Body of pancreas (tissue), 4 donors: ENCODE measurements around the gene ARHGDIA. TPM values are rescaled to one million over a fixed set of nuclear protein-coding genes. Genes with fewer than 3 reads are reported as not detected.
"Not testable (repeated sequence)": the region's sequence is repeated elsewhere in the genome, so short reads cannot be mapped to it uniquely, and the experiment has no call there.

Experiments
- ATAC-seq: fragments of 150-250 bp; one replicate; pipeline ENCODE4 v1.9.1; 2016
- DNase-seq, 4 donors: peaks; one replicate each; pipeline ENCODE4 v3.0.0-alpha.2; 2019
- H3K27ac ChIP-seq, 4 donors: fragments of 200-600 bp; sonication (generic); 1 replicate in 3 of 4; 2 replicates in 1 of 4; pipeline versions ENCODE4 v1.5.1 to v1.6.1; 2016 to 2019; ENCODE audit warnings: mild to moderate bottlenecking in 1 of 4, mixed read lengths in 1 of 4, moderate library complexity in 1 of 4
- H3K27me3 ChIP-seq, 2 donors: fragments of 200-600 bp; sonication (generic); one replicate each; pipeline ENCODE4 v1.6.0; 2016; ENCODE audit warnings: mild to moderate bottlenecking in 1 of 2
- H3K36me3 ChIP-seq, 2 donors: fragments of 200-600 bp; sonication (generic); replicated peaks in 1 of 2; 2 replicates each; pipeline ENCODE4 v1.5.1; 2016; ENCODE audit warnings: low read depth in 2 of 2; ENCODE audit not compliant: insufficient read depth in 1 of 2
- H3K4me1 ChIP-seq: fragments of 200-600 bp; sonication (generic); one replicate; pipeline ENCODE4 v1.6.0; 2016
- H3K4me3 ChIP-seq, 2 donors: fragments of 200-600 bp; sonication (generic); 1 replicate in 1 of 2; 2 replicates in 1 of 2; pipeline ENCODE4 v1.5.1; 2016 to 2019
- H3K9me3 ChIP-seq, 3 donors: fragments of 200-600 bp; sonication (generic); 1 replicate in 2 of 3; 2 replicates in 1 of 3; pipeline ENCODE4 v1.5.1; 2016
- CTCF ChIP-seq, 7 experiments: fragments of 450-650 bp in 4 of 7; fragments of 200-600 bp in 3 of 7; sonication (generic) in 3 of 7; IDR thresholded peaks; one replicate each; pipeline ENCODE4 v1.5.1; 2016 to 2019; ENCODE audit warnings: antibody characterized with exemption in 7 of 7
- POLR2A ChIP-seq, 3 donors: fragments of 450-650 bp; IDR thresholded peaks; one replicate each; pipeline ENCODE4 v1.6.1; 2016; ENCODE audit warnings: antibody characterized with exemption in 3 of 3, mild to moderate bottlenecking in 2 of 3
- WGBS, 2 donors: methylation state at CpG; one replicate each; pipeline ENCODE4 v1.1.5; 2017; 5-methylcytosine and 5-hydroxymethylcytosine counted together
- intact Hi-C: fragments of 100-400 bp; cut with DNase I; formaldehyde crosslinking; loops from one replicate; pipeline ENCODE4 v1.15.1; 2023
- total RNA-seq, 2 donors: library from RNA; depleted of rRNA; stranded (reverse); fragments of >200 nt; gene quantifications; one replicate each; pipeline ENCODE4 v1.1.0, GENCODE V29; 2016

ARHGDIA gene
- total RNA-seq, 2 donors from 2014 or later = 109 to 141 TPM

- TF ChIP-seq POLR2A (IDR thresholded peaks at IDR 0.05) (no peak), CTCF (IDR thresholded peaks at IDR 0.05) (no peak)
Measured at GRCh38 chr17:81842378-81842724, 28.8 kb downstream of the ARHGDIA start.

GRCh38 chr17:81841866-81842265 is 29.3 kb downstream of the ARHGDIA start:
- Histone ChIP-seq H3K4me3 (no peak overlapping the region), H3K9me3 (no peaks in the 10 kb centered on the region), H3K27me3 (no peaks in the 10 kb centered on the region), H3K27ac (peak overlapping the region in 3 of 4 donors; percentile 35 to 78 (median 74)), H3K4me1 (peaks cover 36% of the 10 kb centered on the region), H3K36me3 (peaks cover 35 to 37% of the 10 kb centered on the region in 2 donors)
- TF ChIP-seq POLR2A (IDR thresholded peaks at IDR 0.05) (peak in 1 of 3 donors; percentile 15), CTCF (IDR thresholded peaks at IDR 0.05) (no peak)
- 52 to 56% methylated on average over 2 to 15 of the region's 15 CpGs for WGBS, 2 donors
- peak; percentile 5 for ATAC-seq
- intact Hi-C loops = no loop called here
- no peak for DNase-seq

More at GRCh38 chr17:81842378-81842724, 28.8 kb downstream of the ARHGDIA start:
- ATAC-seq = no peak
- Histone ChIP-seq H3K36me3 (peaks cover 37 to 40% of the 10 kb centered on the region in 2 donors), H3K27me3 (no peaks in the 10 kb centered on the region), H3K4me1 (peaks cover 40% of the 10 kb centered on the region), H3K9me3 (no peaks in the 10 kb centered on the region), H3K27ac (peak overlapping the region; percentile 35 to 78 (median 74)), H3K4me3 (no peak overlapping the region)
- no peak for DNase-seq
- intact Hi-C loops = no loop called here
- 43 to 80% methylated on average over 2 to 11 of the region's 11 CpGs for WGBS, 2 donors

GRCh38 chr17:81840826-81841778 is 30.0 kb downstream of the ARHGDIA start:
- DNase-seq (peak; percentile 72 to 83 (median 78)), ATAC-seq (peak; percentile 71)
- Histone ChIP-seq H3K4me3 (no peak overlapping the region), H3K27me3 (no peaks in the 10 kb centered on the region), H3K36me3 (peaks cover 27 to 30% of the 10 kb centered on the region in 2 donors), H3K27ac (peak overlapping the region; percentile 35 to 78 (median 55)), H3K9me3 (no peaks in the 10 kb centered on the region), H3K4me1 (peaks cover 36% of the 10 kb centered on the region)
- intact Hi-C loops = no loop called here
- WGBS, 2 donors = 27 to 34% methylated on average over 9 to 40 of the region's 40 CpGs
- TF ChIP-seq POLR2A (IDR thresholded peaks at IDR 0.05) (no peak), CTCF (IDR thresholded peaks at IDR 0.05) (no peak)

GRCh38 chr17:81840059-81840458 is 31.1 kb downstream of the ARHGDIA start:
- H3K27ac ChIP-seq, H3K27me3 ChIP-seq, ATAC-seq, DNase-seq, H3K9me3 ChIP-seq, H3K4me3 ChIP-seq, intact Hi-C loops: not testable (repeated sequence)
- WGBS, 2 donors = 88 to 90% methylated on average over 5 of the region's 5 CpGs
- H3K4me1 ChIP-seq = peaks cover 36% of the 10 kb centered on the region
- peaks cover 18 to 20% of the 10 kb centered on the region in 2 donors for H3K36me3 ChIP-seq

- Histone ChIP-seq H3K4me3 (no peak overlapping the region), H3K4me1 (peaks cover 36% of the 10 kb centered on the region), H3K36me3 (peaks cover 10 to 13% of the 10 kb centered on the region in 2 donors), H3K27me3 (no peaks in the 10 kb centered on the region), H3K9me3 (no peaks in the 10 kb centered on the region), H3K27ac (no peak overlapping the region)
- TF ChIP-seq CTCF (IDR thresholded peaks at IDR 0.05) (no peak), POLR2A (IDR thresholded peaks at IDR 0.05) (no peak)
- intact Hi-C loops = no loop called here
- ATAC-seq = no peak
- 70 to 73% methylated on average over 13 to 15 of the region's 15 CpGs for WGBS, 2 donors
- no peak for DNase-seq
Measured at GRCh38 chr17:81839301-81839700, 31.8 kb downstream of the ARHGDIA start.
